Endothelial cell of umbilical vein (primary cell): Measurements from ENCODE around the gene SUSD6. TPM values are rescaled to one million over a fixed set of nuclear protein-coding genes. Genes with fewer than 3 reads are reported as not detected.

Source experiments
- BruUV-seq: library from RNA; stranded (reverse); fragments of 400-500 nt; replicated peaks from 2 replicates; lab custom pipeline; 2021; lab: Mats Ljungman, UMichigan
- CTCF ChIA-PET: fragments of 300-600, 350-600 bp; sonication (Branson Sonifier 250); formaldehyde crosslinking; loops from one replicate; lab custom pipeline; 2021; ENCODE audit warnings: antibody characterized with exemption, inconsistent platforms; lab: Charles Lee
- POLR2A ChIA-PET: fragments of 300-600, 350-600 bp; sonication (Branson Sonifier 250); formaldehyde crosslinking; loops from one replicate; lab custom pipeline; 2021; ENCODE audit warnings: antibody characterized with exemption, inconsistent platforms; lab: Charles Lee
- DNase-seq: peaks from one replicate; pipeline ENCODE4 v3.0.0-alpha.2; 2011; ENCODE audit warnings: low read depth, low spot score
- FAIRE-seq: peaks from 2 replicates; lab custom pipeline; 2011; peaks lifted over from hg19 to GRCh38; lab: Jason Lieb, UNC
- H2AFZ ChIP-seq: 2 replicates; pipeline ENCODE4 v1.6.0; 2012; ENCODE audit warnings: low read depth, low read length, control low read depth, inconsistent platforms
- H3K27ac ChIP-seq: 2 replicates; pipeline ENCODE4 v1.5.1; 2011; ENCODE audit warnings: low read depth, mild to moderate bottlenecking, control low read depth, low read length, moderate library complexity; ENCODE audit not compliant: insufficient read depth
- H3K27me3 ChIP-seq, 2 experiments: 2 replicates each; pipeline versions ENCODE4 v1.6.0 to v1.6.1; 2011; ENCODE audit warnings: low read length in 2 of 2, mixed read lengths in 1 of 2; ENCODE audit not compliant: control insufficient read depth in 2 of 2, insufficient read depth in 2 of 2
- H3K36me3 ChIP-seq, 2 experiments: 2 replicates in 1 of 2; 3 replicates in 1 of 2; pipeline ENCODE4 v1.5.1; 2011; ENCODE audit warnings: low read length in 2 of 2, mild to moderate bottlenecking in 1 of 2, moderate library complexity in 1 of 2; ENCODE audit not compliant: control insufficient read depth in 2 of 2, insufficient read depth in 2 of 2; ENCODE audit errors: extremely low read depth in 1 of 2
- H3K4me1 ChIP-seq: 3 replicates; pipeline ENCODE4 v1.5.1; 2011; ENCODE audit warnings: mild to moderate bottlenecking, low read length; ENCODE audit not compliant: control insufficient read depth, insufficient read depth; ENCODE audit errors: extremely low read depth
- H3K4me2 ChIP-seq: 2 replicates; pipeline ENCODE4 v1.6.1; 2011; ENCODE audit warnings: low read length, control low read depth, mixed read lengths; ENCODE audit not compliant: insufficient read depth
- H3K4me3 ChIP-seq, 3 experiments: fragments of 200-600 bp in 1 of 3; sonication (generic), shearing (Covaris generic) in 1 of 3; replicated peaks in 1 of 3; 2 replicates each; pipeline ENCODE4 v1.5.1; 2011 to 2016; ENCODE audit warnings: control low read depth in 3 of 3, low read length in 3 of 3, mild to moderate bottlenecking in 2 of 3, inconsistent platforms in 1 of 3, low read depth in 1 of 3, moderate library complexity in 1 of 3; ENCODE audit not compliant: insufficient read depth in 1 of 3
- H3K79me2 ChIP-seq: 2 replicates; pipeline ENCODE4 v1.6.0; 2012; ENCODE audit warnings: low read length, inconsistent platforms; ENCODE audit not compliant: control insufficient read depth, insufficient read depth
- H3K9ac ChIP-seq: replicated peaks from 2 replicates; pipeline ENCODE3; 2011; ENCODE audit warnings: low read length, control low read depth; ENCODE audit not compliant: insufficient read depth; ENCODE audit errors: extremely low read depth
- H3K9me1 ChIP-seq: replicated peaks from 3 replicates; pipeline ENCODE4 v1.6.0; 2011; ENCODE audit warnings: mild to moderate bottlenecking, low read length; ENCODE audit not compliant: control insufficient read depth, insufficient read depth; ENCODE audit errors: extremely low read depth
- H3K9me3 ChIP-seq: replicated peaks from 2 replicates; pipeline ENCODE4 v1.5.1; 2012; ENCODE audit warnings: low read length, inconsistent platforms; ENCODE audit not compliant: control insufficient read depth, insufficient read depth
- H4K20me1 ChIP-seq: replicated peaks from 2 replicates; pipeline ENCODE3; 2011; ENCODE audit warnings: mild to moderate bottlenecking, low read length; ENCODE audit not compliant: control insufficient read depth, insufficient read depth; ENCODE audit errors: extremely low read depth
- EZH2 ChIP-seq: IDR thresholded peaks from 2 replicates; pipeline ENCODE4 v1.6.1; 2012; ENCODE audit warnings: borderline replicate concordance, low read depth, mild to moderate bottlenecking, moderate library complexity, low read length, inconsistent platforms; ENCODE audit not compliant: severe bottlenecking
- FOS ChIP-seq: IDR thresholded peaks from 2 replicates; pipeline ENCODE4 v1.6.1; 2011; ENCODE audit warnings: mild to moderate bottlenecking, low read length, moderate library complexity, borderline replicate concordance; ENCODE audit not compliant: insufficient read depth
- GATA2 ChIP-seq: IDR thresholded peaks from 2 replicates; pipeline ENCODE4 v1.7.0; 2011; ENCODE audit warnings: low read depth, mild to moderate bottlenecking, moderate library complexity, mixed read lengths, low read length; ENCODE audit not compliant: insufficient read length, insufficient read depth
- JUN ChIP-seq: IDR thresholded peaks from 2 replicates; pipeline ENCODE4 v1.6.1; 2011; ENCODE audit warnings: borderline replicate concordance, low read depth; ENCODE audit not compliant: insufficient read length, insufficient read depth
- MYC ChIP-seq: IDR thresholded peaks from one replicate; pipeline ENCODE4 v1.6.1; 2011; ENCODE audit warnings: mild to moderate bottlenecking, low read depth, low read length
- POLR2A ChIP-seq: IDR thresholded peaks from 2 replicates; pipeline ENCODE4 v1.6.1; 2012; ENCODE audit warnings: low read depth, mild to moderate bottlenecking, control low read depth, low read length
- POLR2AphosphoS5 ChIP-seq: IDR thresholded peaks from 2 replicates; pipeline ENCODE4 v1.6.1; 2012; ENCODE audit warnings: low read depth, mild to moderate bottlenecking, control low read depth, low read length, moderate library complexity; ENCODE audit not compliant: insufficient read depth
- dilution Hi-C: fragments of 300-500 bp; cut with MboI; formaldehyde crosslinking; loops from one replicate; pipeline ENCODE4 v1.15.0; 2019; ENCODE audit warnings: low sequenced_read_pairs; ENCODE audit not compliant: extremely low pct_ligation_motif_present
- intact Hi-C: fragments of 100-400 bp; cut with micrococcal nuclease; formaldehyde crosslinking; loops from one replicate; pipeline ENCODE4 v1.10.0; 2022
- polyA plus RNA-seq, 4 experiments: library from polyadenylated mRNA; depleted of rRNA in 3 of 4; stranded (reverse) in 3 of 4; unstranded in 1 of 4; fragments of >200 nt; gene quantifications; 2 replicates each; pipeline versions ENCODE4 v1.2.1 to v1.2.3, GENCODE V29; 2011 to 2012; ENCODE audit warnings: missing spikeins in 1 of 4
- total RNA-seq: library from RNA; stranded (reverse); gene quantifications from 2 replicates; pipeline ENCODE4 v1.2.3, GENCODE V29; 2021
- TF ChIP-seq, protein P1 (sequence below), 2 donors: IDR thresholded peaks; 1 replicate in 1 of 2; 2 replicates in 1 of 2; pipeline ENCODE4 v1.5.1; 2011; ENCODE audit warnings: low read length in 2 of 2, mild to moderate bottlenecking in 2 of 2, moderate library complexity in 2 of 2, control low read depth in 1 of 2, inconsistent platforms in 1 of 2, low read depth in 1 of 2; ENCODE audit not compliant: insufficient read depth in 1 of 2; ENCODE audit errors: extremely low read depth in 1 of 2
- TF ChIP-seq, protein P2 (sequence below): IDR thresholded peaks from 2 replicates; pipeline ENCODE4 v1.6.1; 2011; ENCODE audit not compliant: insufficient read depth, insufficient read length

Gene SUSD6
- total and polyA plus RNA-seq, 2 donors (not counting 3 experiments of a cell fraction or from before 2014, with no cell fraction given): 13.4 to 19.5 TPM

- H3K9ac ChIP-seq: no peak overlapping the region
- H3K79me2 ChIP-seq: peaks cover 40% of the 10 kb centered on the region
- dilution Hi-C loops: no loop called here
- CTCF ChIA-PET: interaction anchor here (1.1 to 1.3 kb wide), 2 partner anchors 10 to 12 kb away, joined by 3 to 5 read pairs; no protein-coding TSS in a partner anchor
- H2AFZ ChIP-seq: no peak overlapping the region
- H3K9me1 ChIP-seq: no peaks in the 10 kb centered on the region
- H3K27ac ChIP-seq: no peak overlapping the region
- intact Hi-C loops: no loop called here
- no peak for DNase-seq
- TF ChIP-seq EZH2: no peak
- TF ChIP-seq, protein P1, sequence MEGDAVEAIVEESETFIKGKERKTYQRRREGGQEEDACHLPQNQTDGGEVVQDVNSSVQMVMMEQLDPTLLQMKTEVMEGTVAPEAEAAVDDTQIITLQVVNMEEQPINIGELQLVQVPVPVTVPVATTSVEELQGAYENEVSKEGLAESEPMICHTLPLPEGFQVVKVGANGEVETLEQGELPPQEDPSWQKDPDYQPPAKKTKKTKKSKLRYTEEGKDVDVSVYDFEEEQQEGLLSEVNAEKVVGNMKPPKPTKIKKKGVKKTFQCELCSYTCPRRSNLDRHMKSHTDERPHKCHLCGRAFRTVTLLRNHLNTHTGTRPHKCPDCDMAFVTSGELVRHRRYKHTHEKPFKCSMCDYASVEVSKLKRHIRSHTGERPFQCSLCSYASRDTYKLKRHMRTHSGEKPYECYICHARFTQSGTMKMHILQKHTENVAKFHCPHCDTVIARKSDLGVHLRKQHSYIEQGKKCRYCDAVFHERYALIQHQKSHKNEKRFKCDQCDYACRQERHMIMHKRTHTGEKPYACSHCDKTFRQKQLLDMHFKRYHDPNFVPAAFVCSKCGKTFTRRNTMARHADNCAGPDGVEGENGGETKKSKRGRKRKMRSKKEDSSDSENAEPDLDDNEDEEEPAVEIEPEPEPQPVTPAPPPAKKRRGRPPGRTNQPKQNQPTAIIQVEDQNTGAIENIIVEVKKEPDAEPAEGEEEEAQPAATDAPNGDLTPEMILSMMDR (IDR thresholded peaks at IDR 0.05; ENCODE audit: extremely low read depth in 1 of 2, insufficient read depth in 1 of 2, low read depth in 1 of 2, low read length in 2 of 2): no peak
- TF ChIP-seq POLR2AphosphoS5: no peak
- no peak for TF ChIP-seq FOS
- no peak for TF ChIP-seq MYC
- TF ChIP-seq GATA2: no peak
- TF ChIP-seq POLR2A: no peak
- no peak for TF ChIP-seq JUN
- TF ChIP-seq, protein P2, sequence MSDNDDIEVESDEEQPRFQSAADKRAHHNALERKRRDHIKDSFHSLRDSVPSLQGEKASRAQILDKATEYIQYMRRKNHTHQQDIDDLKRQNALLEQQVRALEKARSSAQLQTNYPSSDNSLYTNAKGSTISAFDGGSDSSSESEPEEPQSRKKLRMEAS: no peak
- no peaks in the 10 kb centered on the region for H3K36me3 ChIP-seq
- no TSS peak for BruUV-seq
- no peaks in the 10 kb centered on the region for H3K9me3 ChIP-seq
- H4K20me1 ChIP-seq: peaks cover 7% of the 10 kb centered on the region
- H3K27me3 ChIP-seq: no peaks in the 10 kb centered on the region
- peaks cover 24% of the 10 kb centered on the region for H3K4me1 ChIP-seq
- no peak overlapping the region for H3K4me2 ChIP-seq
- POLR2A ChIA-PET: interaction anchor here (0.6 kb wide), 1 partner anchor 25 kb away, joined by 3 read pairs; the partner anchor contains the start of gene SUSD6
- FAIRE-seq: peak; percentile 49
- no peak overlapping the region for H3K4me3 ChIP-seq
Observed at GRCh38 chr14:69635981-69636639, 24.7 kb downstream of the SUSD6 start.
